BE2C (cell line): ENCODE data around the gene PARP3.
"Not testable (repeated sequence)": the region's sequence is repeated elsewhere in the genome, so short reads cannot be mapped to it uniquely, and the experiment has no call there.

Experiments
- DNase-seq: peaks from one replicate; pipeline ENCODE4 v3.0.0-alpha.2; 2020
- H3K27me3 ChIP-seq: fragments of 250-450 bp; sonication (Bioruptor Pico); 2 replicates; pipeline ENCODE4 v1.5.1; 2020; ENCODE audit warnings: mild to moderate bottlenecking
- H3K36me3 ChIP-seq: fragments of 250-450 bp; sonication (Bioruptor Pico); 2 replicates; pipeline ENCODE4 v1.5.1; 2020; ENCODE audit warnings: mild to moderate bottlenecking
- H3K4me1 ChIP-seq: fragments of 250-450 bp; sonication (Bioruptor Pico); 2 replicates; pipeline ENCODE4 v1.5.1; 2020
- H3K4me3 ChIP-seq: 2 replicates; pipeline ENCODE4 v1.5.1; 2011; ENCODE audit warnings: low read depth, low read length
- H3K9me3 ChIP-seq: fragments of 250-450 bp; sonication (Bioruptor Pico); 2 replicates; pipeline ENCODE4 v1.5.1; 2020
- CTCF ChIP-seq: IDR thresholded peaks from 2 replicates; pipeline ENCODE4 v1.5.1; 2012; ENCODE audit warnings: mild to moderate bottlenecking, low read depth, low read length

PARP3 gene

GRCh38 chr3:51986010-51986947 is 44.1 kb downstream of the PARP3 start:
- Histone ChIP-seq H3K4me1 (peaks cover 1% of the 10 kb centered on the region; the same call in 1 of the 2 replicates), H3K4me3 (no peak overlapping the region)
- TF ChIP-seq CTCF = no peak

GRCh38 chr3:51987568-51987967 is 45.4 kb downstream of the PARP3 start:
- Histone ChIP-seq H3K4me3 (no peak overlapping the region), H3K36me3 (peaks cover 12% of the 10 kb centered on the region), H3K9me3 (no peaks in the 10 kb centered on the region), H3K27me3 (no peaks in the 10 kb centered on the region), H3K4me1 (peaks cover 5% of the 10 kb centered on the region; the same call in 1 of the 2 replicates)
- no peak for DNase-seq
- no peak for TF ChIP-seq CTCF

More at GRCh38 chr3:51986010-51986947, 44.1 kb downstream of the PARP3 start:
- no peak for DNase-seq
- H3K9me3 ChIP-seq = no peaks in the 10 kb centered on the region
- no peaks in the 10 kb centered on the region for H3K27me3 ChIP-seq
- peaks cover 1% of the 10 kb centered on the region for H3K36me3 ChIP-seq

GRCh38 chr3:51988286-51989146 is 46.4 kb downstream of the PARP3 start:
- Histone ChIP-seq H3K4me3 (no peak overlapping the region), H3K27me3 (no peaks in the 10 kb centered on the region), H3K36me3 (peaks cover 21% of the 10 kb centered on the region), H3K4me1 (peaks cover 5% of the 10 kb centered on the region; the same call in 1 of the 2 replicates), H3K9me3 (no peaks in the 10 kb centered on the region)
- TF ChIP-seq CTCF = no peak
- no peak for DNase-seq

- not testable (repeated sequence) for H3K4me3 ChIP-seq, DNase-seq, H3K9me3 ChIP-seq, H3K27me3 ChIP-seq, H3K4me1 ChIP-seq
- H3K36me3 ChIP-seq = peaks cover 40% of the 10 kb centered on the region
These were observed 48.4 kb downstream of the PARP3 start for GRCh38 chr3:51990501-51990971.

GRCh38 chr3:51992017-51992682 is 50.0 kb downstream of the PARP3 start:
- Histone ChIP-seq H3K4me3 (no peak overlapping the region), H3K27me3 (no peaks in the 10 kb centered on the region), H3K4me1 (peaks cover 5% of the 10 kb centered on the region; the same call in 1 of the 2 replicates), H3K9me3 (no peaks in the 10 kb centered on the region), H3K36me3 (peaks cover 40% of the 10 kb centered on the region)
- TF ChIP-seq CTCF = no peak
- no peak for DNase-seq

GRCh38 chr3:51993657-51994056 is 51.5 kb downstream of the PARP3 start:
- H3K36me3 ChIP-seq = peaks cover 40% of the 10 kb centered on the region
- H3K27me3 ChIP-seq = not testable (repeated sequence)

More at GRCh38 chr3:51993657-51994056, 51.5 kb downstream of the PARP3 start:
- not testable (repeated sequence) for DNase-seq, H3K9me3 ChIP-seq, H3K4me3 ChIP-seq, H3K4me1 ChIP-seq
